Stimulated activated CD4-positive, alpha-beta T cell treated with anti-CD3 and anti-CD28 coated beads, TNF-alpha, amount 100 ng/mL, for 48 hours (primary cell): ENCODE data around the gene GOLGA8A.
"Not testable (repeated sequence)": the region's sequence is repeated elsewhere in the genome, so short reads cannot be mapped to it uniquely, and the experiment has no call there.

Source experiments
- DNase-seq, 3 donors: peaks; one replicate each; pipeline ENCODE4 v3.0.0-alpha.2; 2020; ENCODE audit warnings: low read depth in 3 of 3

GOLGA8A gene

DNA sequence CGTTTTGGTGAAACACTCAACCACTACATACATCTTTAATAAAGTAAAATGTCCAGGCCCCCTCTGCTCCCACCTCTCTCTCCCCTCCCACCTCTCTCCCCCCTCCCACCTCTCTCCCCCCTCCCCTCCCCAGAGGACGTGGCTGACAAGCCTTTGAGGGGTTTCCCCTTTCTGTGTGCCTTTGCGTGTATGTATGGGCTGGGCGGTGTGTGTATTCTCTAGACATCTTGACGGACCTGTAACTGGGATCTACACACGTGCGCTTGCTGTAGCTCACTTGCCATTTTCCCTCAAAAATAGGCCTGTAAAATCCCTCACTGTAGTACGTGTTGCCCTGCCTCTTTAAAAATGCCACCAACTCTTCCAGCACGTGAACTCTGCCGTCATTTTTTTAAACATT lies 28.6 kb downstream of the GOLGA8A start:
- DNase-seq: not testable (repeated sequence)

DNA sequence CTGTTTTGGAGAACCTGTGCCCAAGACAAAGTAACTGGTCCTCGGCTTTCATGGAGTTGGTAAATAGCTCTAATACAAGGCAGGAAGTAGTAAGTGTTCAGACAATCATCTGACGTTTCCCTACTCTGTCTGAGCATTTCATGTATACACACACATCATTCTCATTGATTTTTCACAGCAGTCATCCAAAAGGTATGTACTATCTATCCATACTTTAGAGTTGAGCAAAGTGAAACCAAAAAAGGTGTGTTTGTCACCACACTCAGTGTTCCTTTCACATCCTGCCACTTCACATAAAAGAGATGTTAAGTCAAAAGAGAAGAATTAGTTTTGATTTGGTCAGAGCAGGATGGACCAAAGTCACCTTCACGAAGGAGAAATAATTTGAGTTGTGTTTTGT lies 33.7 kb downstream of the GOLGA8A start:
- DNase-seq: not testable (repeated sequence)

DNA sequence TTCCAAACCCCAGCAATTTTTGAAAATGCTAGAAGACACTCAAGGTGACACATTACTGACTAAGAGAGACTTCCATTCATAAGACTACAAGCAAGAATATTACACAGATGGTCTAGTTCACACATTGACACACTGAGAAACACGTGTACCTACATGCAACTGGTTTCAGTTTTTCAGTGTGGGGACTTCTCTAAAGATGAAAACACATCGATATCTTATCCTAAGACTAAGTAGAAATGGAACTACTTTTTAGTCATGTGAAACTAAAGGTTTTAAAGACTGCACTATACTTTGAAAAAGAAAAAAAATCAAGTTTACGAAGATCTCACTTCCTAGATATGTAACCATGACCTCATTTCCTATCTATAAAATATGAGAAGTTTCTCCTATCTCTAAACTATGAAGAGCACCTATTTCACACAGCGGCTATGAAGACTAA lies 34.4 kb downstream of the GOLGA8A start:
- DNase-seq: not testable (repeated sequence)

DNA sequence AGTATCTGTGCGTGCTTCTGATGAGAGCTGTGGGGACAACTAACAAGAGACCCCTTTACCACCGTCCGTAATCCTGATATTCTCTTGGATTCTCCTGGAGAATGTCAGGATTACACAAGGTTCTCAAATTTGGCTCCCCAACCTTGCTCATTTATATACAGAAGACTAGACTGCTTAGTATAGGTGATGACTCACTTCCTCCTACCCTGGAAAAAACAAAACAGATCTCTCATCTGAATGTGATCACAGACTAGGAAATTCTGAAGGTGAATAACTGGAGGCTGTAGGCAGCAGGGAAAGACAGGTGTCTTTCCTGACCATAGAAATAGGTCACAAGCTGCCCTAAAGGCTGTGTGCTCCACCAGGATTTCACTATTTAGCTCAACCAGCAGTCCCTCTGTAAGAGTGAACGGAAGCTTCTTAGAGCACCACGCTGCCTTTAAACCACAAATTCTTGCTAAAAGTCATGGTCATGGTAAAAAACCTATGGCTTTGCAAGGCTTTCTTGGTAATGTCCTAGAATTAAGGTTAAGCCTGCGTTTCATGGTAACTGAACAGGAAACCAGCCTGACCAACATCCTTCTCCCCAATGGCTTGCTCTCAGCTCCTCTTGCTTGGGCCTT lies 39.9 kb downstream of the GOLGA8A start:
- DNase-seq: not testable (repeated sequence)

GRCh38 chr15:34392981-34393380 lies 44.6 kb downstream of the GOLGA8A start:
- DNase-seq: not testable (repeated sequence)

- not testable (repeated sequence) for DNase-seq
Measured at GRCh38 chr15:34389594-34390086, 48.0 kb downstream of the GOLGA8A start.
